Left ventricle myocardium inferior (tissue), 1 donor: ENCODE data around the gene ADK. TPM values are rescaled to one million over a fixed set of nuclear protein-coding genes. Genes with fewer than 3 reads are reported as not detected.
"Not testable (repeated sequence)": the region's sequence is repeated elsewhere in the genome, so short reads cannot be mapped to it uniquely, and the experiment has no call there.

Experiments used
- DNase-seq: peaks from one replicate; pipeline ENCODE4 v3.0.0-alpha.2; 2020
- H3K27ac ChIP-seq: fragments of 200-600 bp; replicated peaks from 2 replicates; pipeline ENCODE4 v1.8.0; 2021
- H3K27me3 ChIP-seq: fragments of 200-600 bp; 2 replicates; pipeline ENCODE4 v1.8.0; 2021; ENCODE audit warnings: low read depth
- H3K36me3 ChIP-seq: fragments of 200-600 bp; 2 replicates; pipeline ENCODE4 v1.8.0; 2021
- H3K4me1 ChIP-seq: fragments of 200-600 bp; 2 replicates; pipeline ENCODE4 v1.8.0; 2021
- H3K4me3 ChIP-seq: fragments of 200-600 bp; 2 replicates; pipeline ENCODE4 v1.8.0; 2021; ENCODE audit warnings: mild to moderate bottlenecking, moderate library complexity
- H3K9me3 ChIP-seq: fragments of 200-600 bp; replicated peaks from 2 replicates; pipeline ENCODE4 v1.8.0; 2021
- intact Hi-C: fragments of 100-400 bp; cut with micrococcal nuclease; formaldehyde crosslinking; loops from one replicate; pipeline ENCODE4 v1.11.0; 2022
- total RNA-seq: library from RNA; stranded (reverse); fragmentation: NEBNext Ultra II Directional; extraction: Animal tissue kit (Norgen Biotek cat#: 25700); gene quantifications from one replicate; pipeline ENCODE4 v1.2.1, GENCODE V29; 2021
- TF ChIP-seq, protein P1 (sequence below): fragments of 200-600 bp; IDR thresholded peaks from 2 replicates; pipeline ENCODE4 v1.8.0; 2021; ENCODE audit warnings: antibody characterized with exemption, mild to moderate bottlenecking, borderline replicate concordance
- donor health status: DM: no; HTN: yes; CAD: no; lungs with severe emphysema.

Gene ADK
- total RNA-seq, 1 donor from 2014 or later, result 41.3 TPM

- intact Hi-C loops, result no loop called here
- H3K4me1 ChIP-seq, result peaks cover 5% of the 10 kb centered on the region
- no peaks in the 10 kb centered on the region for H3K9me3 ChIP-seq
- H3K27me3 ChIP-seq, result no peaks in the 10 kb centered on the region
- H3K27ac ChIP-seq, result no peak overlapping the region
- no peak overlapping the region for H3K4me3 ChIP-seq
- H3K36me3 ChIP-seq, result no peaks in the 10 kb centered on the region
- TF ChIP-seq, protein P1, sequence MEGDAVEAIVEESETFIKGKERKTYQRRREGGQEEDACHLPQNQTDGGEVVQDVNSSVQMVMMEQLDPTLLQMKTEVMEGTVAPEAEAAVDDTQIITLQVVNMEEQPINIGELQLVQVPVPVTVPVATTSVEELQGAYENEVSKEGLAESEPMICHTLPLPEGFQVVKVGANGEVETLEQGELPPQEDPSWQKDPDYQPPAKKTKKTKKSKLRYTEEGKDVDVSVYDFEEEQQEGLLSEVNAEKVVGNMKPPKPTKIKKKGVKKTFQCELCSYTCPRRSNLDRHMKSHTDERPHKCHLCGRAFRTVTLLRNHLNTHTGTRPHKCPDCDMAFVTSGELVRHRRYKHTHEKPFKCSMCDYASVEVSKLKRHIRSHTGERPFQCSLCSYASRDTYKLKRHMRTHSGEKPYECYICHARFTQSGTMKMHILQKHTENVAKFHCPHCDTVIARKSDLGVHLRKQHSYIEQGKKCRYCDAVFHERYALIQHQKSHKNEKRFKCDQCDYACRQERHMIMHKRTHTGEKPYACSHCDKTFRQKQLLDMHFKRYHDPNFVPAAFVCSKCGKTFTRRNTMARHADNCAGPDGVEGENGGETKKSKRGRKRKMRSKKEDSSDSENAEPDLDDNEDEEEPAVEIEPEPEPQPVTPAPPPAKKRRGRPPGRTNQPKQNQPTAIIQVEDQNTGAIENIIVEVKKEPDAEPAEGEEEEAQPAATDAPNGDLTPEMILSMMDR, result no peak
- no peak for DNase-seq
These were observed 337.9 kb downstream of the ADK start for GRCh38 chr10:74488907-74489306.

GRCh38 chr10:74490551-74490950 lies 339.5 kb downstream of the ADK start:
- Histone ChIP-seq H3K27ac (no peak overlapping the region), H3K27me3 (no peaks in the 10 kb centered on the region), H3K9me3 (no peaks in the 10 kb centered on the region), H3K4me3 (no peak overlapping the region), H3K4me1 (peaks cover 5% of the 10 kb centered on the region), H3K36me3 (no peaks in the 10 kb centered on the region)
- TF ChIP-seq, protein P1, result no peak
- intact Hi-C loops, result no loop called here
- no peak for DNase-seq

- H3K9me3 ChIP-seq, result no peaks in the 10 kb centered on the region
- intact Hi-C loops, result no loop called here
- no peak overlapping the region for H3K27ac ChIP-seq
- no peak overlapping the region for H3K4me3 ChIP-seq
- no peaks in the 10 kb centered on the region for H3K36me3 ChIP-seq
- TF ChIP-seq, protein P1, result no peak
- H3K4me1 ChIP-seq, result peaks cover 5% of the 10 kb centered on the region
- DNase-seq, result no peak
- H3K27me3 ChIP-seq, result no peaks in the 10 kb centered on the region
These were observed 340.0 kb downstream of the ADK start for GRCh38 chr10:74491014-74491413.

DNA sequence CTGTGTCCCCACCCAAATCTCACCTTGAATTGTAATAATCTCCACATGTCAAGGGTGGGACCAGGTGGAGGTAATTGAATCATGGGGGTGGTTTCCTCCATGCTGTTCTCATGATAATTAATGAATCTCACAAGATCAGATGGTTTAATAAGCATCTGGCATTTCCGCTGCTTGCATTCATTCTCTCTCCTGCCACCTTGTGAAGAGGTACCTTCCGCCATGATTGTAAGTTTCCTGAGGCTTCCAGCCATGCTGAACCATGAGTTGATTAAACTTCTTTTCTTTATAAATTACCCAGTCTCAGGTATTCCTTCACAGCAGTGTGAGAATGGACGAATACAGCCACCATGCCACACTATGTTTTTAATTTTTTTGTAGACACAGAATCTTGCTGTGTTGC lies 345.3 kb downstream of the ADK start:
- peaks cover 12% of the 10 kb centered on the region for H3K4me1 ChIP-seq
- H3K27me3 ChIP-seq, H3K4me3 ChIP-seq, H3K9me3 ChIP-seq, DNase-seq, H3K36me3 ChIP-seq, H3K27ac ChIP-seq, intact Hi-C loops: not testable (repeated sequence)

DNA sequence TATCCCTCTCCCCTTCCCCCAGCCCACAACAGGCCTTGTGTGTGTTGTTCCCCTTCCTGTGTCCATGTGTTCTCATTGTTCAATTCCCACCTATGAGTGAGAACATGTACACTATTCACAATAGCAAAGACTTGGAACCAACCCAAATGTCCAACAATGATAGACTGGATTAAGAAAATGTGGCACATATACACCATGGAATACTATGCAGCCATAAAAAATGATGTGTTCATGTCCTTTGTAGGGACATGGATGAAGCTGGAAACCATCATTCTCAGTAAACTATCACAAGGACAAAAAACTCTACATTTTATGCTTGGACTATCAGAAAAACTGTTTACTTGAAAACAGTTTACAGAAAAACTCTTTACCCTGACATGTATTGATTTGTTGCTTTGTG lies 347.6 kb downstream of the ADK start:
- H3K36me3 ChIP-seq, intact Hi-C loops: not testable (repeated sequence)

DNA sequence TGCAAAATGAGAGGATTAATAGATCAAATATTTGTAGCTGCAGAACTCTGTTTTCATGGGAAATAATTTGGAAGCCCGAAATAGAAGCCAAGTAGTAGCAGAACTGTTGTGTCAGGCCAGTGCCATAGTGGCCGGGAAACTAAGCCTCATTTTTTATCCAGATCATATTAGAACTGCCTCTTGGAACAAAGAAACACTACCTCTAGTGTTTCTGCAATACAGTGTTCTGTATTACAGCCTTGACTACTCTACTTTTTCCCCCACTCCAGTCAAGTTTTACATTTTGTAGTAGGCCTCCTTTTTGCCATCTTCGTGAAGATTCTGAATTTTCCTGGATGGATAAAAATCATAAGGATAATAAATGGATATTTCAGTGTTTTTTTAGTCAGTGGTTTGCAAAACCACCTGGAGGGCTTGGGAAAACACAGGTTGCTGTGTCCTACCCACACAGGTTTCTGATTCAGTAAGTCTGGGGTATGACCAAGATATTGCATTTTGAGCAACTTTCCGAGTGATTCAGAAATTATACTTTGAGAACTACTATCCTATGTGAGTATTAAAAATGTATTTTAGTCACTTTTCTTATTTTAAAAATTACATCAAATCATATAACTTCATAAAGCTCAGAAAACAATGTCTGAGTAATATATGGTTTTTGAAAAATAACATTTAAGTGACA lies 349.1 kb downstream of the ADK start:
- DNase-seq, result no peak
- Histone ChIP-seq H3K4me3 (no peak overlapping the region), H3K27ac (no peak overlapping the region), H3K27me3 (no peaks in the 10 kb centered on the region), H3K36me3 (no peaks in the 10 kb centered on the region), H3K4me1 (peaks cover 31% of the 10 kb centered on the region), H3K9me3 (peaks cover 5% of the 10 kb centered on the region)
- intact Hi-C loops, result no loop called here
- TF ChIP-seq, protein P1, result no peak

More for the DNA sequence above, 347.6 kb downstream of the ADK start:
- H3K27me3 ChIP-seq, H3K27ac ChIP-seq, H3K9me3 ChIP-seq, H3K4me3 ChIP-seq, DNase-seq: not testable (repeated sequence)
- peaks cover 27% of the 10 kb centered on the region for H3K4me1 ChIP-seq
